GM15510 (cell line): Measurements from ENCODE around the gene PTPRN2.

Source experiments
- POLR2A ChIP-seq: IDR thresholded peaks from 3 replicates; pipeline ENCODE4 v1.6.1; 2011; ENCODE audit warnings: borderline replicate concordance; ENCODE audit not compliant: insufficient read length; ENCODE audit errors: extremely low read depth

Gene PTPRN2

GRCh38 chr7:158310924-158311666 lies 276.5 kb downstream of the PTPRN2 start:
- no peak for TF ChIP-seq POLR2A

GRCh38 chr7:158309868-158310763 lies 277.5 kb downstream of the PTPRN2 start:
- TF ChIP-seq POLR2A = no peak

DNA sequence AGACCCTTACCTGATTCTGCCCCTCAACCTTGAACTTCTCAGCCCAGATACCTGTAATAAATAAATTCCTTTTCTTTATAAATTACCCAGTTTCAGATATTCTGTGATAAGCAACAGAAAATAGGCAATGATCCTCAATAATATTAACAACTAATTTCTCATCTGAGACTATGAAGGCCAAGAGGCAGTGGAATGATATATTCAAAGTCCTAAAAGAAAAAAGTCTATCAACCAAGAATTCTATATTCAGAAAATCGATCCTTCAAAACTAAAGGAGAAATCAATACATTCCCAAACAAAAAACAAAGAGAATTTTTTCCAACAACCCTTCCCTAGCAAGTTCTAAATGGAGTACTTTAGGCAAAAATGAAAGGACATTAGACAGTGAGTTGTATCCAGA lies 279.6 kb downstream of the PTPRN2 start:
- TF ChIP-seq POLR2A = no peak

DNA sequence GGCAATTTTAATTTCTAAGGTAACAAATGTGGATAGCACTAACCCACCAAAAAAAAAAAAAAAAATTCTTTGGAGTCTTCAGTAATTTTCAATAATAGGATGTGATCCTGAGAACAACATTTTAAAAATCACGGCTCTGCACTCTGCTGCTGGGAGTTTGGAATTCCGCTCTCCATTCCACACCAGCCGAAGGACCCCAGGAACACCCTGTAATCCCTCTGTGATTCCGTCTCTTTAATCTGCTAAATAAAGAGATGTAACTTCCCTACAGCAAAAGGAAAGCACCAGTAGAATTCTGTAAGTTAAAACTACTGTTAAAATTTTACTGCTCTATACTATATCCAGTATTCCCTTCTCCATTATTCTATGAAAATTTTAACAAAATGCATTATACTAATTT lies 284.5 kb downstream of the PTPRN2 start:
- TF ChIP-seq POLR2A = no peak

GRCh38 chr7:158302274-158303070 lies 285.2 kb downstream of the PTPRN2 start:
- TF ChIP-seq POLR2A = no peak

GRCh38 chr7:158301207-158301606 lies 286.4 kb downstream of the PTPRN2 start:
- no peak for TF ChIP-seq POLR2A

DNA sequence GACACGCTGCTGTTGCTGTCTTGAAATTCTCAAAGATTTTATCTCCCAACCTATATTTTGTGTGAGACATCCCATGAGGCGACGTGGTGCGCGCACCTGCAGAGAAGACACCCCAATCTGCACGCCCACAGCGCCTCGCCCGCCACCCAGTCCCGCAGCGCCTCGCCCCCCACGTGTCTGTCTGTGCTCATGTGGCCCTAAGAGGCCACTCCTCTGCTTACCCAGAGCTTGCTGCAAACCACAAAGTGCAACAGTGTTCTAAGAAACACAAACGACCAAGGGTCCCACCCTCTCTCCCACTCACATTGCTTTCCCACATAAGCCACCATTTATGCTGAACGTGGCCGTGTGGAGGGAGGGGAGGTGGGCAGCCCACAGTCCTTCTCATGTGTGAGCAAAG lies 287.2 kb downstream of the PTPRN2 start:
- TF ChIP-seq POLR2A = no peak

DNA sequence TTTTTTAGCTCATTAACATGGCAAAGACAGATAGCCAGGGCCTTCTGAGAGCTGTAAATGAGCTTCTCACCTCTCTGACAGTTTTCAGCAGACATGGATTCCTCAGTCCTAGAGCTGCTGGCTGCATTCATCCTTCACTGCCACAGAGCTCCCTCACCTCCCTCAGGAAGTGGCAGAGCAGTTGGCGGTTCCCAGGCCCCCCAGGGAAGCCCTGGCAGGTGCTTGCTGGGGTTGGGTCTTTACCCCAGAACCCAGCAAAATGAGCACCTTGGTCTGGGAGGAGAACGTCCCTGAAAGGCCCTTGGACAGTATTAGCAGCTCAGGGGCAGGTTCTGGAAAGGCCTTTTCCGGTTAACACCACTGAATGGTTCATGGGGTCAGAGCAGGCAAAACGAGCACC lies 288.0 kb downstream of the PTPRN2 start:
- TF ChIP-seq POLR2A = no peak

DNA sequence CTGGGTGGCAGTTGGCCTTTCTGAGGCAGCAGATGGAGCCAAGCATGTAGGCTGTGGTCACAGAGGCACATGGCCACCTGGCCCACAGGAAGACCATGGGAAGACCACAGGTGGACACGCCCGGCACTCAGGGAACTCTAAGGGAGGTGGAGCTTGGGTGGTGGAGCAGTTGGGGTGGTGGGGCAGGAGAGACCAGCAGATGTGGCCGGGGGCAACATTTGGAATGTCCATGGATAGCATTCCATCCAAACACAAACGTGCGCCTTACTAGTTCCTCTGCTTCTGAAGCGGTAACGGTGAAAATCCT lies 290.9 kb downstream of the PTPRN2 start:
- no peak for TF ChIP-seq POLR2A

DNA sequence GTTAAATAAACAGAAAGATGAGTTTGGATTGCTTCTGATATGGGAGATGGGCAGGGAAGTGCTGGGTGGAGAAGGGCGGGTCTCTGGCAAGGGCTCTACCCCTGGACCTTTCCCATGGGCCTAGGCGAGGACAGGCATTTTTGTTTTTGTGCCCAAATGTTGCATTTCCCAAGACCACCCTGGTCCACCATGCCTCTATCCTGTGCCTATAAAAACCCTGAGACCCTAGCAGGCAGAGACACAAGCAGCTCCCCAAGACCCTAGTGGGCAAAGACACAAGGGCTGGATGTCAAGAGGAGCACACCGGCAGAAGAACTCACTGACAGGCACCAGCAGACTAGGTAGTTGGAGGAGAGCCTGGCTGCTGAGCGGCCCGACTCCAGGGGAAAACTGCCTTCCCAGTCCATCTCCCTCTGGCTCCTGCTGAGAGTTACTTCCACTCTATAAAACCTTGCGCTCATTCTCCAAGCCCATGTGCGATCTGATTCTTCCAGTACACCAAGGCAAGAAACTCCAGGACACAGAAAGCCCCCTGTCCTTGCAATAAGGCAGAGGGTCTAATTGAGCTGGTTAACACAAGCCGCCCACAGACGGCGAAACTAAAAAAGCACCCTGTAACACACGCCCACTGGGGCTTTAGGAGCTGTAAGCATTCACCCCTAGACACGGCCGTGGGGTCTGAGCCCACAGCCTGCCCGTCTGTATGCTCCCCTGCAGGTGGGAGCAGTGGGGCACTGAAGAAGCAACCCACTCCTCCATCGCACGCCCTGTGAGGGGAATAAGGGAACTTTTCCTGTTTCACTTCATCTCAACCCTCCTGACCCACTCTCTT lies 291.4 kb downstream of the PTPRN2 start:
- no peak for TF ChIP-seq POLR2A

DNA sequence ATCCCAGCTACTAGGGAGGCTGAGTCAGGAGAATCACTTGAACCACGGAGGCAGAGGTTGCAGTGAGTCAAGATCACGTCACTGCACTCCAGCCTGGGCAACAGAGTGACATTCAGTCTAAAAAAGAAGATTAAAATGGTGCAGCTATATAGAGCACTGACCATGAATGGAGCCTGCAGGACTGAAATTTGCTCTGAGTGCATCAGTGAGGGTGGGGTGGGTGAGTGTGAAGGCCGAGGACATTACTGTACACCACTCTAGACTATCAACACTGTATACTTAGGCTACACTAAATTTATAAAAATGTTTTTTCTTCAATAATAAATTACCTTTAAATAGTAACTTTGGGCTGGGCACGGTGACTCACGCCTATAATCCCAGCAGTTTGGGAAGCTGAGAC lies 294.7 kb downstream of the PTPRN2 start:
- TF ChIP-seq POLR2A = no peak

DNA sequence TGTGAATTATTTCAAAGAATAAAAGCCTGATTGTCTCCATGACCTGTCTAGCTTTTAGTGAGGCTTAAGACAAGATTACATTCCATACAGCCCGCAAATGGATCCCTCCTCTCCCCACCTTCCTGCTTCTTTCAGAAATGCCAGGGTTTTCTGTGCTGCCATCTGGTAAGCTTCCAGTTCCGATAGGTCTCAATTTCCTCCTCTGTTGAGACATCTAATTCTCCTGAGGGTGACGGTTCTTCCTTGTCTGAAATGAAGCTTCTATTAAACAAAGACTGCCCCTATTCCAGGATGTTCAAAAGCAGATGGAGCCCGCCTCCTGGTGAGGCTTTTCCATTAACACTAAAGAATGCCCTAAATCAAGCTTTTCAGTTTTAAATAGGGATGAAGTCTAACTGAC lies 295.6 kb downstream of the PTPRN2 start:
- no peak for TF ChIP-seq POLR2A

GRCh38 chr7:158289761-158290523 lies 297.7 kb downstream of the PTPRN2 start:
- no peak for TF ChIP-seq POLR2A

- no peak for TF ChIP-seq POLR2A
These were observed 298.4 kb downstream of the PTPRN2 start for GRCh38 chr7:158289231-158289630.
